ENCODE results near the gene AP2A2.

AP2A2 gene

DNA sequence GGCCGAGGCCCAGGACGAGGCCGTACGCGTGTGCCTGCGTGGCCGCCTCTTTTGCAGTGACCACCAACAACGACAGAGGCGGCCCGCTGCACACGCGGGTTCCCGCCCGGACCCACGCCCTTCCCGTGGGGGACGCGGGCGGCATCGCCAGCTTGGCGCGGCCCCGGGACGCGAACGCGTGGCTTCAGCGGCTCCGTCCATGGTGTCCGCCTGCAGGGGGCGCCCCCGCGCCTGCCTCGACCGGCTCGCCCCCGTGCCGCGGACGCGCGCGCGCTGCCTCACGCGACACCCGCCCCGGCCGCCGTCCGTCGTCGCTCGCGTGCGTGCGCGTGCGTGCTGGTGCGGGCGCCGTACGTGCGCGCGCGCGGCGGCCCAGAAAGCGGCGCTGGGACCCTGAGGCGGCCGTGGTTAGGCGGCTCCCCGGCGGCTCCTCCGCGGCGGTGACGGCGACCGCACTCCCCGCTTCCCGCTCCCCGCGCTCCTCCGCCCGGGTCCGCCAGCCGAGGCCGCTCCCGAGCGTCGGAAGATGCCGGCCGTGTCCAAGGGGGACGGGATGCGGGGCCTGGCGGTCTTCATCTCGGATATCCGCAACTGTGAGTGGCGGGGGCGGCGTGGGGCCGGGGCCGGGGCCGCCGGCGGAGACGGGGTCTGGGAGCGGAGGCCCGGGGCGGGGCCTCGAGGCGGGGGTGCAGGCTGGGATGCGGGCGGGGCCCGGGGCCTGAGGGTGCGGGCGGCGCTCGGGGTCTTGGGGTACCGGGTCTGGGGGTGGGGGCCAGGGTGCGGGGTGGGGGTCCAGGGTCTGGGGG, at the start of gene AP2A2:
Gene AP2A2, plus strand, starts transcription at position 375 of the 806 bp plus-strand sequence. Its CDS starts 152 bp downstream, at position 527.
- DNase-seq, result peak; percentile 92

DNA sequence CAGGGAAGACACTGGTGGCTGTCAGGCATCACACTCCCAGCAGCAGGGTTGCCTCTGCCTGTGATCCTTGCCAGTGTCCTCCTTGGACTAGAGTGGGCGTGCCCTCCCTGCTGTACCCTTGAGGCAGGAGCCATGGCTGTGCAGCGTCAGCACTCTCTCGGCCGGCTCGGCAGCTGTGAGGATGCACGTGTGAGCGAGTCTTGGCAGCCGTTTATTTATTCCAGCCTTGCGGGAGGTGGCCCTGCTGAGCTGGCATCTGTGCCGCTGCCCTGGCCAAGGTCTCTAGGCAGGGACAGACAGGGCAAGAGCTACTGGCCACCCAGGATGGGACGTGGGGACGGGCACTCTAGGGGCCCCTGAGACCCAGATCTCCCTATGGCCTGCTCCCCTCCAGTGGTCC, 49.1 kb upstream of the AP2A2 start:
- DNase-seq, result no peak

DNA sequence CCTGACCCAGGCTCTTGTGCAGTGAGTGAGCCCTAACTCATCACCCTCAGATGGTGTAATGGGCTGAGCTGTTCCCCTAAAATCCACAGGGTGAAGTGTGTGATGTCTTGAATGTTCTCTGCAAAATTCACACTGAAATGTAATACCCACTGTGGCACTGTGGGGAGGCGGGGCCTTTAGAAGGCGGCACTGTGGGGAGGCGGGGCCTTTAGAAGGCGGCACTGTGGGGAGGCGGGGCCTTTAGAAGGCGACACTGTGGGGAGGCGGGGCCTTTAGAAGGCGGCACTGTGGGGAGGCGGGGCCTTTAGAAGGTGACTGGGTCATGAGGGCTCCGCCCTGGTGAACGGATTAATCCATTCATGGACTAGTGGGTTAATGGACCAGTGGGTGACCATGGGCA, 48.1 kb upstream of the AP2A2 start:
- peak; percentile 24 for DNase-seq

DNA sequence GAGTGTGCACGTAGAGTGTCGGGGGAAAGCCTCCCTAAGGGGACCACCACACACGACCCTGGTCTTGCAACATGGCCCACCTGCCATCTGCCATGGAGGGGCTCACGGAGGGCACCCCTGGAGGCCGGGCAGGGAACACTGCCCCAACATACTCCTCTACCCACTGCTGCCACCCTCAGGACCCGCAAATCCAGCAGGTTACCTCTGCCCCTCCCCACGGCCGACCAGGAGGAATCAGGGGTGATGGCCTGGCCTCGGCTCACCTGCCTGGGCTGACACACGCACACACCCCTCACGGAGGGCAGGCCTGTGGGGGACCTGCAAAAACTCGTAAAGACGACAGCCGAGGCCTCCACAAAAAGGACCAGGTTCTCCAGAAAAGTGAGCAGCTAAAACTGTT, 45.2 kb upstream of the AP2A2 start:
- DNase-seq, result no peak

DNA sequence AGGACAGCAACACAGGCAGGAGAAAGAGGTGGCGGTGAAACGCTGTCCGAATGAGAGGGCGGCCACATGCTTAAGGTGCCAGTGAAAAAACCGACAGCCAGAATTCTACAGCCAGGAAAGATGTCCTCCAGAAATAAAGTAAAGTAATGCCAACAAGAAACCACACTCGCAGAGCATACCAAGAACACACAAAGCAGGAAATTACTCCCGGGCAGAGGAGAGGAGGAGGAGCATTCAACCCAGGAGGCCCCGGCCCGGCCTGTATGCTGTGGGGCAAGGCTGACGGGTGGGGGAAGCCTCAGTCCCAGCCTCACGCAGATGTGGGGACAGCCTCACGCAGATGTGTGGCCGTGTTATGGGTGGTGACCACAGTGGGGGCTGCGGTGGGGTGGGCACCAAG, 43.1 kb upstream of the AP2A2 start:
- DNase-seq, result no peak

DNA sequence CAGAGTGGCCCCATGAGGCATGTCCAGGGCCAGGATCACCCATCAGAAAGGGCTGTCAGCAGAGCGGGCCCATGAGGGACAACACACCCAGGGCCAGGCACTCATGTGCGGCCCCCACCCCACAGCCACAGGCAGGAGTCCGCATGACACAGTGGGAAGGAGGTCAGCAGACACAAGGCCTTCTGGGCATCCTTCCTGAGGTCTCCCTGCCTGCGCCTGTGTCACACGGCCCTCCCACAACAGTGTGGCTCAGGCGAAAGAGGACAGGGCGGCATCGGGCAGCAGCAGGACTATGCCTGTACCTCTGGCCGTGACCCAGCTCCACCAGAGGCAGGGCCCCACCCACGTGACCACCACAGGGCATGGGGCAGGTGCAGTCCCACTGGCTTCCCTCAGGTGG, 42.1 kb upstream of the AP2A2 start:
- no peak for DNase-seq

DNA sequence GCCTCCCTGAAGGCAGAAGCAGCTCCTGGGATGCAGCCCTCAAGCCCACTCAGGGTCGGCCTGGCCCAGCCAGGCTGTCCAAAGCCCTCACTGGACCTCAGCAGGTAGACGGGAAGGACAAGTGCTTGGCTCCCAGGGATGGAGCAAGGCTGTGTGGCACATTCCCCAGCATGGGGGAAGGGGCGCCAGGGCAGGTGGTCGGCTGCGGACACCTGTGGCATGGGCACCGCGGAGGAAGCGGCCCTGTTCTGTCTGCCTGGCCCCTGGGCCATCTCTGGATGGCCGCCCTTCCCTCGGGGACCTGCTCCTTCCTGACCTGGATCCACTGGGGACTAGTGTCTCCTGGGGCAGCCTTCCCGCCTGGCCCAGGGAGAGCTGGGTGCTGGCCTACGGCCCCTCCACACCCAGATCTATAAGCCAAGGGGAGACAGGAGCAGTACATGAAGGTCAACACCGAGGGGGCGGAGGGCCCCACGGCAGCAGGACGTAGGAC, 41.0 kb upstream of the AP2A2 start:
- DNase-seq, result no peak

DNA sequence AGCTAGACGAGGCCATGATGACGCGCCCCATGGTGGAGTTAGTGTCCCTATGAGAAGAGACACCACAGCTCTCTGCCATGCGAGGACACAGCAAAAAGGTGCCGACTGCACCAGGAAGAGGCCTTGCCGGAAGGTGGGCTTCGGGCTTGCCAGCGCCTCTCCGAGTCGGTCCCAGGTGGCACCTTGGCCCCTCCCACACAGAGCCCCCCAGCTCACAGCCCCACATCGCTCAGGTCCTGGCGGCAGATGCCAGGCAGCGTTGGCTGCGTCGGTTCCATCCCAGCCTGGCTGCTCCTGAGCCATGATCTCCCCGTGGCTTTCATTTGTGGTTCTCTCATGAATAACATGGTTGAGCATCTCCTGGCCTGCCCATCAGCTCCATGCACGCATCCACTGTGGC, 39.1 kb upstream of the AP2A2 start:
- no peak for DNase-seq

DNA sequence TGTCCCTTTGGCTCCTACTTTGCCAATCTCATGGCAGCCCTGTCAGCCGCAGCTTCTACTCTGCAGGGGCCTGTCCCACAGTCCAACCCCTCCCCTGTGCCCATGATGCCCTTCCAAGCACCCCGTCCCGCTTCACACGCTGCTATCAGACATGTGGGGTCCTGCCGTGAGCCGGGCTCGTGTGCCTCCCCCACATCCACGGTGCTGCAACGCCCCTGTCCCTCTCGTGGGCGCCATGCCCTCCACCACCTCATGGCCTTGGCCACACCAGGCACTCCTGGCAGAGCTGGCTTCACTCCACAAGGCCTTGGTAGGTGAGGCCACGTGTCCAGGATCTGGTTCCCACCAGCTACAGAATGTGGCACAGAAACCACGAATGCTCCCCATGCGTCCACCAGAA, 38.1 kb upstream of the AP2A2 start:
- DNase-seq, result no peak

DNA sequence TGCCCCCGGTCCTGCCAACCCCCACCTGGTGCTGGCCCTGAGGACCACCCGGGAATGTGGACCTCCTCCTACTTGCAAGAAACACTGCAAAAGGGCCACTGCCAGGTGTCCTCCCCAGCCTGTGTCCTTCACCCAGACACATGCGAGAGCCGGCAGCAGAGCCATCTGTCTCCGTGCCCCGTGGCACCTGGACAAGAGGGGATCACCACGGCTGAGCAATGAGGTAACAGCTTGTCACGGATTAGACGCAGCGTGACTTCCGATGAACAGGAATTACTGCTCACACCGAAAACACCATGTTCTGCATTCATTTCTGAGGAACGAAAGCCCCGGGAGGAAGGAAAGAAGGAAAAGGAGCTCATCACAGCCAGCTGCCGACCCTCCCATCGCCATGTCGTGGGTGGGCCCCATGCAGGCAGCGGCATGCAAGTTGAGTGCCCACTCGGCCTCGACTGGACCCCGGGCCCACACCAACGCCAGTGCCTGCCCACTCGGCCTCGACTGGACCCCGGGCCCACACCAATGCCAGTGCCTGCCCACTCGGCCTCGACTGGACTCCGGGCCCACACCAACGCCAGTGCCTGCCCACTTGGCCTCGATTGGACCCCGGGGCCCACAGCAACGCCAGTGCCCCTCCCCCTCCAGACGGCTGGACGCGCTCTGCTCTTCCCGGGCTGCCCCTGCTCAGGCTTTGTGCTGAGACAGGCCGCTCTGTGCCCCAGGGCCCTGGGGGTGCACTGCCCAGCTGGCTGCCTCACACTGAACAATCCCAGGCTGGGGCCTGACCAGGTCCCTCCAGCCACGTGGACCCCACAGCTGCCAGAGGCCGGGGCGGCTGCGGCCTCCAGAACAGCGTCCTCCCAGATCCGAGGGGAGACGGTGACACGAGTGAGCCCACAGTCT, 37.1 kb upstream of the AP2A2 start:
- DNase-seq, result no peak

DNA sequence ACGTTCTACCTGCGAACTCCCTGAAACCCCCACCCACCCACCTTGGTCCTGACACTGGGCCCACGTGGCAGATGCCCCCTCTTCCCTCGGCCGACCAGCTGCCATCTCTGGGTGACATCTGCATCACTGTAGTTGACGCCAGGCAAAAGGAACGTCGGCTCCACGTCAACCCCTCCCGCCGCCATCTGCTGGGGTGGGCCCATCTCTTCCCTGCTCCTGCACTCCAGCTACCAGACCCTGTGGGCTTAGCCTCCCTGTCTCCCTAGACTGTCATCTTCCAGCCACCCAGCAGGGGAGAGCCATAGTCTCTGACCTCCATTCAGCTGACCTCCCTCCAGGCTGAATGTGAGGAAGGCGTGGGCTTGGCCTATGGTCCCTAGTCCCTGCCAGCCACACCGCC, 36.4 kb upstream of the AP2A2 start:
- no peak for DNase-seq

DNA sequence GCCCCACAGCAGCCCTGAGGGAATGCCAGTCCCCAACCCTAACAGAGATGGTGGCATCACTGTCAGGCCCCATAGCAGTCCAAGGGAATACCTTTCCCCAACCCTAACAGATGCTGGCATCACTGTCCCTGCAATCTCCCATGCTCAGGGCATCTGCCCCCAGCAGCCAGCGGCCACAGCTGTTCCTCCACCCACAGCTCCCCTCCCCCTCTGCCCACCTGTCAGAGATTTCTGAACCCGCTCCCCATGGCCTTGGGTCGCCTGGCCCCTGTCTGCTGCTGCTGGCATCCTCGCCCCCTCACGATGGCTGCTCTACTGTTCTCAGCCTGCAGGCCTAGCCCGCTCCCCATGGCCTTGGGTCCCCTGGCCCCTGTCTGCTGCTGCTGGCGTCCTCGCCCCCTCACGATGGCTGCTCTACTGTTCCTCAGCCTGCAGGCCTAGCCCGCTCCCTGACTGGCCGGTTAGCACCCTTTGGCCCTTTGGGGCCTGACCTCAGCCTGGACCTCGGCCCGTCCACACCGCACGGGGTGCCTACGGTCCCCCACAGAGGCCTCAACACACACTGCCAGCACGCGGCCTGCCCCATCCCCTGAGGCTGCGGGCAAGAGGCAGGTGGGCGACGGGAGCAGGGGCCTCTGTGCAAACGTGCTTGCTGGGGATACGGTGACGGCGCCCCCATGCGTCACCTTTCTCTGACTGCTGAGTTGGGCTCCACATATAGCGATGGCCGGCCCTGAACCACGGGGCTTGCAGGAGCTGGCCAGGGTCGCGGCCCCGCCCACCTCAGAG, 35.8 kb upstream of the AP2A2 start:
- no peak for DNase-seq

DNA sequence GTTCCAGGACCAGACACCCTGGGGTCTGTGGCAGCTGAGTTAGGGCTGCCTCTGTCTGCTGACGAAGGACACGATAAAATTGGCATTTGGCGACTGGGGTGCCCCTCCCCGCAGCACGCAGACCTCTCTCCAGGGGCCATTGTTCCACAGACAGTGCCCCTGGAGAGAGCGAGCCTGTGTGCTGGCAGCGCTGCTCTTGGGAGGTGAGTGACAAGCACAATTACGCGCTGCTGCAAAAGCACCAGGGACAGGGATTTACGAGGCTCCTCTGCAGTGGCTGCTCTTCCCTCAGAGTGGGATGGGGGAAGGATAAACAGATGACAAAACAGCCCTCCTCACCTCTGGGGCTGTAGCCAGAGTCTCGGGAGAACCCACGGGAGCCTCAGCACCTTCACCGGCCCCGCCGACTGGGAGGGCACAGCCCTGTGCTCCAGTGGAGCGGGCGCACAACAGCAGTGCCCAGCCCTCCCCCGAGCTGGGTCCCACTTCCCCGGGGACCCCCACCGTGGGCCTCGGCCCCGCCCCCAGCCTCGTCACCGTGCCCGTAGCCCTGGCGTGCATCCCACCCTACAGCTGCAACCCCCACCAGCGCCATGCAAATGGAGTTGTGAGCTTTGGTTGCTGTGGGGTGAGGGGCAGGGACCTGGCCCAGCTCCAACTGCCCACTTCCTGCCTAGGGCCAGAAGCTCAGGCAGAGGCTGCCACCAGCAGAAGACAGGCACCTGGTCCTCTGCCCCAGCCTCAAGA, 34.7 kb upstream of the AP2A2 start:
- DNase-seq, result no peak

DNA sequence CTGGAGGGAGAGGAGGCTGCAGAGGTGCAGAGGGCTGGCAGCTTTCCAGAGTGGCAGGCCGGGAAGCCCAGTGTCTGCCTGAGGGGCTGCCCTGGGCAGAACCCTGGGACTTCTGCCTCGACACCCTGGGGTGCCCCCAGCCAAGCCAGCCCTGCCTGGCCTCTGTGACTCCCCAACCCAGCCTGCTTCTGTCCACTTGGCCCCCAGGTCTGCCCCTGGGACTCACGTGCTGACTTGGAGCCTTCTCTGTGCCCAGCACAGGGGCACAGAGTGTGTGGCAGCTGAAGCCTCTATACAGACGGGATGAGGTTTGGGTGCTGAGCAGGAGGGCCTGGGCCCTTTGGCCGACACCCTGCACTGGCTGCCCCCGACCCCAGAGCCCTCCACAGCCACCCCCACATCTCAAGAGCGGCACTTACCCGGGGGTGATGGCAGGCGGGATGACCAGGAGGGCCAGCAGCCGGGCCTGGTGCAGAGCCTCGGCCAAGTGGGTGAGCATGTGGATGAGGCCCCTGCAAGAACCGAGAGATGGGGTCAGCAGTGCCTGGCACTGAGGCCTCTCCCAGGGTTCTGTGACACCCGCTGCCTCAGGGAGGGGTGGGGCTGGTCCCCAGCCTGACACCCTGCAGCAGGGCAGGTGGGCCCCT, 32.5 kb upstream of the AP2A2 start:
- DNase-seq, result no peak

DNA sequence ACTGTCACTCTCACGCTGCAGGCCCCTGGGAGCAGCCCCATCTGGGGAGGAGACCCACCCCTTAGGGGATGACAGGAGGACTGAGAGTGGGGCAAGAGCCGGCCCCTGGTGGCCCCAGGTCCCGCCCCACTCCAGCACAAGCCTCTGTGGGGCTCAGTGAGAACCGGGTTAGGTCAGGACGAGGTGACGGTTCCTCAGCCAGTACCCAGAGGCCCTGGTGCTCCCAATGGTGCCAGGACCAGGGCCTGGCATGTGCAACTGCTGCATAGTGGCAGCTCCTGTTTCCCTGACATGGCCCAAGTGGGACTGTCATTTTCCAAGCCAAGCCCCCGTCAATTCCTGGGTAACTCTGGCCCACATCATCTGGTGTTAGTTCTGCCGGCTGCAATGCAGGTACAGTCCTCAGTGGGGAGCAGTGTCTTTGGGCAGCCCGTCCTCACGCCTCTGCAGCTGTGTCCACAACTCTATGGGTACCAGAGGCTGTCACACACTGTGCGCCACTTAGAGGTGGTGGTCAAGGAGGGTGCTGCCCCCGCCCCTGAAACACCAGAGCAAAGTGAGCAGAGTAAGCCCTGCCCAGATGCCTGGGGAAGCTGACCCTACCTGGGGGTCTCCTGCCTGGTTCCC, 31.0 kb upstream of the AP2A2 start:
- no peak for DNase-seq

DNA sequence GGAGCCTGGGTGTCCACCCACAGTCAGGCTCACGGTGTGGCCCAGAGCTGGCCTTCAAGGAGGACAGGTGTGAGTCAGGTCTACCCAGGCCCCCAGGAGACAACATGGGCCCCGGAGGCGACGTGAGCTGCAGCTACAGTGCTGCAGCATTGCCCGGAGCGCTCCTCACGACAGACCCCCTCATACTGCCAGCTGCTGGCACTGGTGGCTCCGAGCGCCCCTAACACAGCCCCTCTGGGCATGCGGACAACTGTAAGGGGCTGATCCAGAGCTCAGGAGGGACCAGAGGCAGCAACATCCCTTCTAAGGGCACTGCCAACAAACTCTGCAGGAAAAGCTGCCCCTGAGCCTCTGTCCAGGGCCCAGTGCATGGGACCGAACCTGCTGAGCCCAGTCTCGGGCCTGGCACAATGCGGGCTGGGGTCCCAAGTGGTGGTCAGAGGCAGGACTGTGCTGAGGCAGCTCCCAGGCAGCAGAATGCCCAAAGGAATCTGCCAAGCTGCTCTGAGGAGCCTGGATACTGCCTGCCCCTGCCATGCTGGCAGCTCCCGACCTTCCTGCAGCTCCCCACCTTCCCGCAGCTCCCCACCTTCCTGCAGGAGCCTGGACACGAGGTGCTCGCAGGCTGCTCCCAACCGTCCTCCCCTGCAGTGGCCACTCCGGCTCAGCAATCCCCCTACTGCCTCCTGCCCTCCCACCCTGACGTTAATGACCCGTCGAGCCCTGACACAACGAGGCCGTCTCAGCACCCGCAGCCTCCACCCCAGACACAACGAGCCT, 30.1 kb upstream of the AP2A2 start:
- no peak for DNase-seq

DNA sequence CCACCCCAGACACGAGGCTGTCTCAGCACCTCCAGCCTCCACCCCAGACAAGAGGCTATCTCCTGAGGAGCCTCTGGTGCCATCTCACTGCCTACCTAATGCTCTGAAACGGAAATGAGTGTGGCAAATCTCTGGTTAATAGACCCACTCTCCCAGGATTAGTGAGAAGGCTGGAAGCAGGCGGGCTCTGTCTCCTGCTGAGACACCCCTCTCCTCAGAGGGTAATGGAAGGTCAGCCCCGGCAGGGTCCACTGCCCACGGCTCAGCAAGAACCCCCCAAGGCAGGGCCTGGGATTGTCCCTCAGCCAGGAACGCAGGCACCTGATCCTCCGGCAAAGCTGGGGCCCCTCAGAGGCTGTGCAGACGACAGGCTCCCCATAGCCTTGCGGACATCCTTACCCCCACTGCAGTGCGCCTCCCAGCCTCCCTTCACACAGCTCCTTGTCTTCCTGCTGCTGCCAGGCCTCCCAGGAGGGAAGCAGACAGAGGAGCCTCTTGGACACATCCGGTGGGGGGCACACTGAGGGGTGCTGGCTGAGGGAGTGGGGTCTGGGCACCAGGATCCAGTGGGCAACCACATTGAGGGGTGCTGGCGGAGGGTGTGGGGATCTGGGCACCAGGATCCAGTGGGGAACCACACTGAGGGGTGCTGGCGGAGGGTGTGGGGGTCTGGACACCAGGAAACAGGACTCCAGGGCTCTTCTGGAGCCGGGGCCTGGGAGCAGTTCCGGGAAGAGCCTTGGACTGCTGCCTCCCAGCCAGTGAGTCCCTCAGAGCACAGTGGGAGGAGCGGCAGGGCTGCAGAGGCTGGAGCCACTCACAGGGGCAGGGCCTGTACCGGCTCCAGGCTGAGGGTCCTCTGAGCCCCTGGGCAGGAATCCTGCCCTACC, 28.2 kb upstream of the AP2A2 start:
- DNase-seq, result no peak

DNA sequence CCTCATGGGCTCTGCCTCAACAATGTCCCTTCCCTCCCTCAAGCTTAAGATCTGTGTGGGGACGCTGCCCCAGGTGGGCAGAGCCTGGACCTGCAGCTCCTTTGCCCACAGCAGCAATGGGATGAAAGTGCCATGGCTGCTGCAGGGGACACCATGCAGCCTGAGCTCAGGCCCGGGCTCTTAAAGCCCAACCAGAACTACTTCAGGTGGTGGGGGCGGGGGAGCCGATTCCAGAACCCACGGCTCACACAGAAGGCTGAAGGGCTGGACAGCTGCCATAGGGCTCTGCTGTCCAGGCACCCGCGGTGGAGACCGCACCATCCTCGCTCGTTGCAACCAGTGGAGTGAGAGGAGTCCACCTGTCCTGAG, 27.5 kb upstream of the AP2A2 start:
- no peak for DNase-seq

DNA sequence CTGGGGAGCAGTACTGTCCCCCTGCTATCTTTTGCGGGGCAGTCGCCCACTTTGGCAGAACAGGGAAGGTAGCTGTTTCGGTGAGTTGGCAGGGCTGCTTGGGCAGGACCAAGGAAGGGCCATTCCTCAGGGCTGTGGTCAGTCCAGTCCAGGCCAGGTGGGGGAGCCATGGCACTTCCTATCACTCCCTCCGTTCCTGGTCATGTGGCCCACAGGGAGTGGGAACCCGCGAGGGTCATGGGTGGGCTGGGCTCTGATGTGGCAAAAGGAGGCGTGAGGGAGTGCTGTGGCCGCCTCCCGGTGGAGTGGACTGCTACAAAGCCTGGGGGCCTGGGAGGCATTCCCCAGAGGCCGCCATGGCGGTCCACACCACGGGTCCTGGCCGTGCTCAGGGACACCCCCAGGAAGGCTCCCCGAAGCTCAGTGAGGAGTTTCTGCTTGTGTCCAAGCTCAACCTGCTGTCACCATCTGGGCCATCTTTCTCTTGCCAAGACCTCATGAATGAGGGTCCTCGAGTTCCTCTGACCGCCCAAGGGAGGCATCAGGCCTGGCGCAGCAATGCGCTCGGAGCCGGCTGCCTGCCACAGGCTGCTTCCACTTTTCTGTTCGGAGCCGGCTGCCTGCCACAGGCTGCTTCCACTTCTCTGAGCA, 27.0 kb upstream of the AP2A2 start:
- no peak for DNase-seq
